BE2C (cell line): ENCODE results near the gene RNF144A.

Experiments
- DNase-seq: peaks from one replicate; pipeline ENCODE4 v3.0.0-alpha.2; 2020
- H3K27me3 ChIP-seq: fragments of 250-450 bp; sonication (Bioruptor Pico); 2 replicates; pipeline ENCODE4 v1.5.1; 2020; ENCODE audit warnings: mild to moderate bottlenecking
- H3K36me3 ChIP-seq: fragments of 250-450 bp; sonication (Bioruptor Pico); 2 replicates; pipeline ENCODE4 v1.5.1; 2020; ENCODE audit warnings: mild to moderate bottlenecking
- H3K4me1 ChIP-seq: fragments of 250-450 bp; sonication (Bioruptor Pico); 2 replicates; pipeline ENCODE4 v1.5.1; 2020
- H3K4me3 ChIP-seq: 2 replicates; pipeline ENCODE4 v1.5.1; 2011; ENCODE audit warnings: low read depth, low read length
- H3K9me3 ChIP-seq: fragments of 250-450 bp; sonication (Bioruptor Pico); 2 replicates; pipeline ENCODE4 v1.5.1; 2020
- CTCF ChIP-seq: IDR thresholded peaks from 2 replicates; pipeline ENCODE4 v1.5.1; 2012; ENCODE audit warnings: mild to moderate bottlenecking, low read depth, low read length

The RNF144A gene

DNA sequence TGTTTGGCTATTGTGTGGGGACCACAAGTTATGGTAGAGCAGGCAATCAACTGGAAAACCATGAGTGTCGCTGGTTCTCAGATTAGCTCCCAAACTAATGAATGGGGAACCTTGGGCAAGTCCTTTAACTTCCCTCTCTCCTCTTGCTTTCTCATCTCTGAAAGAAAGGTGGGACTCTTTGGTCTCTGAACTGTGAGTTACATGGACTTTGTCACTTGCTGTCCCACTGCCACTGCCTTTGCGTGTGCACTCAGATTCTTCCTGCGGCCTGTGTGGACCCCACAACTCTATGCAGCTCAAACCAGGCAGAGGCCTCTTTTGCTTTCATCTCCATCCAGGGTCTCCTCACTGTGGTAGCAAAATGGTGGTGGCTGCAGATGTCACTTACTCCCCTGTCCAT lies 86.7 kb downstream of the RNF144A start:
- no peak for TF ChIP-seq CTCF
- Histone ChIP-seq H3K4me3 (no peak overlapping the region), H3K36me3 (peaks cover 10% of the 10 kb centered on the region; the same call in 1 of the 2 replicates), H3K27me3 (no peaks in the 10 kb centered on the region), H3K4me1 (peaks cover 20% of the 10 kb centered on the region), H3K9me3 (no peaks in the 10 kb centered on the region)
- DNase-seq, result no peak

- Histone ChIP-seq H3K36me3 (peaks cover 8% of the 10 kb centered on the region), H3K27me3 (no peaks in the 10 kb centered on the region), H3K4me1 (peaks cover 22% of the 10 kb centered on the region), H3K4me3 (no peak overlapping the region), H3K9me3 (no peaks in the 10 kb centered on the region)
- no peak for DNase-seq
- no peak for TF ChIP-seq CTCF
Observed at GRCh38 chr2:7004636-7005035, 87.4 kb downstream of the RNF144A start.

DNA sequence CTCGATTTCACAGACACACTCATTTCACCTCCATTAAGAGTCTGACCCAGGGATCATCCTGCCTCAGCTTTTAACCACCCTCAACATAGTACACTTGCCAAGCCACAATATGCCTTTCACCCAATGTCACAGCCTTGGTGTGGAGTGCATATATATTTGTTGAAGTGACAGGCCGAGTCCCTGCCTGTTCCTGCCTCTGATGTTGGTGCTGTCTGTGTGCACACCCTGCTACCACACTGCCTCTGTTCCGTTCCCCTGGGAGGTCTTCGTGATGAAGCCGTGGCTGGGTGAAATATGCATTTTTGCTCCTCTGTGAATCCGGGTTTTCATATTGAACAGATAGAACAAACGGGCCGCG lies 90.3 kb downstream of the RNF144A start:
- no peak for DNase-seq
- H3K27me3 ChIP-seq, result no peaks in the 10 kb centered on the region
- no peak for TF ChIP-seq CTCF
- H3K4me3 ChIP-seq, result peak overlapping the region; percentile 26
- peaks cover 42% of the 10 kb centered on the region for H3K4me1 ChIP-seq
- peaks cover 2% of the 10 kb centered on the region; the same call in 1 of the 2 replicates for H3K36me3 ChIP-seq
- no peaks in the 10 kb centered on the region for H3K9me3 ChIP-seq

DNA sequence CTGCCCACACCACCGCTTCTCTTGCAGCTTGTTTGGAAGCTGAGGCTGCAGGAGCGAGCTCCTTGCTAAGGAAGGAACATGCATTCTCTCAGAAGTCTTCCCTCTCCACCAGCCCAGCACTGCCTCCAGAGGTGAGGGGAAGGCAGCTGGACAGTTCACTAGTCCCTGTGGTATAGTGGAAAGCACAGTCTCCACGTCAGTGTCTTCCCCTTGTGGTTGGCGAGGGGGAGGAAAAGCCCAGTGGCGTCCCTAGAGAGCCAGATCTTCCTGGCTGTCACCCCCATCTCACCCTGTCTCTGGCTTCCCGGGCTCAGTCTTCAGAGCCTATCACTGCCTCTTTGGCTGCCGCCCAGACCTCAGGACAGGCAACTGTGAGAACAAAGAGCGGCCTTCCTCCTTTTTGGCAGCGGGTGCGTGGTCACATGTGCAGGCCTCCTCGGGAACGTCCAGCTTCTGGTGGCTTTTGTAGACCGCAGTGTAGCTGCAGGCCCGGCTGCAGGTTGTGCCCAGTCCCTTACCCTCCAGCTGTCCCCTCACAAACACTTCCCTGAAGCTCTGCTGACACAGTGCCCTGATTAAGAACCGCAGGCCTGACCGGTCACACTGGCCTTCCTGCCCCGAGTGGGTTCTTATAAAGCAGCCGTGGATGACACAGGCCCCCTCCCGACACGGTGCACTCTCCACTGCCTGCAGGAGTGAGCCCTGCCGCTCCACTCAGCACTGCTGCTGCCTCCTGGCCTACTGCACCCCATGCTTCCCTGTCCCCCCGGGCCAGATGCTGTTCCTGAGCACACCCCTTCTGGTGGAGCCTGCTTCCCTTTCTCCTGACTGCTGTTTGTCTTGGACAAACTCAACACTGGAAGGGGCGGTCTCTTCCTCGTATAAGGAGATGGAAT lies 90.9 kb downstream of the RNF144A start:
- peak overlapping the region; percentile 26 for H3K4me3 ChIP-seq
- no peaks in the 10 kb centered on the region for H3K27me3 ChIP-seq
- H3K9me3 ChIP-seq, result no peaks in the 10 kb centered on the region
- peaks cover 2% of the 10 kb centered on the region; the same call in 1 of the 2 replicates for H3K36me3 ChIP-seq
- peaks cover 47% of the 10 kb centered on the region for H3K4me1 ChIP-seq
- DNase-seq, result peak; percentile 93
- peak; percentile 70 for TF ChIP-seq CTCF

DNA sequence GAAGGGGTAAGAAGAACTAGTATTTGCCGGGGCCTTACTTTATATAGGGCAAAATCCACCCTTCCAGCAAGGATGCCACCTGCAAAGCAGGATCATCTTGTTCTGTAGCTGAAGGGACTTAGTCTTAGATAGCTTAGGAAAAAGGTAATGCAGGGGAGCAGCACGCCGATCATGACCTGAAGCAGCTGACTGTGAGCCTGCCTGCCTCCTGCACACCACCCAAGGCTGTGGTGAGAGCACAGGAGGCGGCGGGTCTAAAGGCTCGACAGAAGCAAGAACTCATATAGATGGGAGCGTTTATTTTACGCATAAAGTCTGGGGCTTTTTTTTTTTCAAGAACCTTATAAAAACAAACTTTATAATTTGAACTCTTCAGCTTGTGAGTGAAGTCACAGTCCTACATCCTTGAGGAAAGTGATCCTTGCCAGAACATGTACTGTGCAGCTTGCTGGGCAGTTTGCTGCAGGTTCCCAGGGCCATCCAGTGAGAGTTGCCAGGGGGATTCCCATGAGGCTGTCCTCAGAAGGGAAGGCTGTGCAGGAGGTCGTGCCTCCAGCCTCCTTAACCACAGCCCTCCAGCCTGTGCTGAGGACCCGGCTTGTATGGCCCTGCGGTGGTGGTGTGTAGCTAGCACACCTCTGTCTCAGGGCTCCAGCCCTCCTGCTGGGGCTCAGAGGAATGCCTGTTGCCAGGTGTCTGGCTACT lies 92.1 kb downstream of the RNF144A start:
- H3K4me1 ChIP-seq, result peaks cover 60% of the 10 kb centered on the region

More for the DNA sequence above, 92.1 kb downstream of the RNF144A start:
- H3K4me3 ChIP-seq, result no peak overlapping the region
- peaks cover 2% of the 10 kb centered on the region; the same call in 1 of the 2 replicates for H3K36me3 ChIP-seq
- no peaks in the 10 kb centered on the region for H3K27me3 ChIP-seq
- DNase-seq, result no peak
- TF ChIP-seq CTCF, result no peak
- H3K9me3 ChIP-seq, result no peaks in the 10 kb centered on the region
